ENCODE results near the gene EFHD2.

EFHD2 gene

GRCh38 chr1:15418806-15419515, 9.3 kb downstream of the EFHD2 start:
- no peak for DNase-seq (ENCODE audit: extremely low read depth, low read depth)
- TF ChIP-seq, protein P1, sequence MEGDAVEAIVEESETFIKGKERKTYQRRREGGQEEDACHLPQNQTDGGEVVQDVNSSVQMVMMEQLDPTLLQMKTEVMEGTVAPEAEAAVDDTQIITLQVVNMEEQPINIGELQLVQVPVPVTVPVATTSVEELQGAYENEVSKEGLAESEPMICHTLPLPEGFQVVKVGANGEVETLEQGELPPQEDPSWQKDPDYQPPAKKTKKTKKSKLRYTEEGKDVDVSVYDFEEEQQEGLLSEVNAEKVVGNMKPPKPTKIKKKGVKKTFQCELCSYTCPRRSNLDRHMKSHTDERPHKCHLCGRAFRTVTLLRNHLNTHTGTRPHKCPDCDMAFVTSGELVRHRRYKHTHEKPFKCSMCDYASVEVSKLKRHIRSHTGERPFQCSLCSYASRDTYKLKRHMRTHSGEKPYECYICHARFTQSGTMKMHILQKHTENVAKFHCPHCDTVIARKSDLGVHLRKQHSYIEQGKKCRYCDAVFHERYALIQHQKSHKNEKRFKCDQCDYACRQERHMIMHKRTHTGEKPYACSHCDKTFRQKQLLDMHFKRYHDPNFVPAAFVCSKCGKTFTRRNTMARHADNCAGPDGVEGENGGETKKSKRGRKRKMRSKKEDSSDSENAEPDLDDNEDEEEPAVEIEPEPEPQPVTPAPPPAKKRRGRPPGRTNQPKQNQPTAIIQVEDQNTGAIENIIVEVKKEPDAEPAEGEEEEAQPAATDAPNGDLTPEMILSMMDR (IDR thresholded peaks at IDR 0.05; ENCODE audit: low read depth, low read length, missing control alignments): no peak

GRCh38 chr1:15420853-15421465, 11.3 kb downstream of the EFHD2 start:
- TF ChIP-seq, protein P1 (IDR thresholded peaks at IDR 0.05; ENCODE audit: low read depth, low read length, missing control alignments): no peak
- no peak overlapping the region for H3K4me3 ChIP-seq (replicated peaks; ENCODE audit: low read depth, low read length)
- DNase-seq (ENCODE audit: extremely low read depth, low read depth): no peak

More at GRCh38 chr1:15418806-15419515, 9.3 kb downstream of the EFHD2 start:
- no peak overlapping the region for H3K4me3 ChIP-seq (replicated peaks; ENCODE audit: low read depth, low read length)

GRCh38 chr1:15422871-15423270, 13.2 kb downstream of the EFHD2 start:
- TF ChIP-seq, protein P1 (IDR thresholded peaks at IDR 0.05; ENCODE audit: low read depth, low read length, missing control alignments): no peak

DNA sequence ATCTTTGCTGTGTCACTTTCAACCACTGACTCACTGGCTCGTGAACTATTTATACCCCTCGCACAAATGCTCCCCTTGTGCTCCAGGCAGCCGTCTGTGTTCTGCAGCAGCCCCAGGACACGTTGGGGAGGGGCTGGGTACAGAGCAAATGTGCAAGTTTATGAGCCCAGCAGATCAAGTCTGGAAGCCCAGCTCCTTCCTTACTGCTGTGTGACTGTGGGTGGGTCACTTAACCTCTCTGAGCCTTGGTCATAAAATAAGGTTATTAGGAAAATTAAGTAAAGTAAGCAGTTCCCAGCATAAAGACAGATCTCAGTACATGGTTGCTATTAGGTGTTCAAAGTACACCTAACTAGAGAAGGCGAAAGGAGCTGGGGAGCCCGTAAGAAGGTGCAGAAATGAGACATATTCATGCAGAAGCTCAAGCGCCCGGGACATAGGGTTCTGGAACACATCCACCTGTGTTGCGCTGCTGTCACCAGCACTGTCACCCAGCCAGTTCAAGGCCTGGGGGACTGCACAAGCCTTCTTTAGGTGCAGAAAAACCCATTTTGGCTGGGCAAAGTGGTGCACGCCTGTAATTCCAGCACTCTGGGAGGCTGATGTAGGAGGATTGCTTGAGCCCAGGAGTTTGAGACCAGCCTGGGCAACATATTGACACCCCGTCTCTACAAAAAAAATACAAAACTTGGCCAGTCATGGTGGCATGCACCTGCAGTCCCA, 13.8 kb downstream of the EFHD2 start:
- no peak overlapping the region for H3K4me3 ChIP-seq (replicated peaks; ENCODE audit: low read depth, low read length)
- DNase-seq (ENCODE audit: extremely low read depth, low read depth): no peak
- TF ChIP-seq, protein P1 (IDR thresholded peaks at IDR 0.05; ENCODE audit: low read depth, low read length, missing control alignments): no peak

More at GRCh38 chr1:15422871-15423270, 13.2 kb downstream of the EFHD2 start:
- H3K4me3 ChIP-seq (replicated peaks; ENCODE audit: low read depth, low read length): no peak overlapping the region
- no peak for DNase-seq (ENCODE audit: extremely low read depth, low read depth)

GRCh38 chr1:15424146-15424667, 14.5 kb downstream of the EFHD2 start:
- TF ChIP-seq, protein P1 (IDR thresholded peaks at IDR 0.05; ENCODE audit: low read depth, low read length, missing control alignments): no peak
- no peak overlapping the region for H3K4me3 ChIP-seq (replicated peaks; ENCODE audit: low read depth, low read length)
- no peak for DNase-seq (ENCODE audit: extremely low read depth, low read depth)

DNA sequence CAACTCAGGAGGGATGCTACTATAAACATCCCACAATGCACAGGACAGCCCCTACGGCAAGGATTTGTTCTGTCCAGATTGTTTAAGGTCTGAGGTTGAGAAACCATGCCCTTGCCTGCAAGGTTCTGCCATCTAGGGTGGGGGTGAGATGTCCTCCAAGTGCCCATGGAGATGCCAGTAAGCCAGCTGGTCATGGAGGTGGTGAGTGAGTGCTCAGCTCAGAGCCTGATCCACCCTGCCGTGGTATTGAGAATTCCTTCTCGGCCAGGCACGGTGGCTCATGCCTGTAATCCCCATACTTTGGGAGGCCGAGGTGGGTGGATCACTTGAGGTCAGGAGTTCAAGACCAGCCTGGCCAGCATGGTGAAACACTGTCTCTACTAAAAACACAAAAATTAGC, 15.3 kb downstream of the EFHD2 start:
- TF ChIP-seq, protein P1 (IDR thresholded peaks at IDR 0.05; ENCODE audit: low read depth, low read length, missing control alignments): no peak
- no peak for DNase-seq (ENCODE audit: extremely low read depth, low read depth)
- H3K4me3 ChIP-seq (replicated peaks; ENCODE audit: low read depth, low read length): no peak overlapping the region
